HG03045 (cell line): ENCODE data around the gene TMEM182.

Experiments used
- ATAC-seq: cut with Tn5 transposase; IDR thresholded peaks from one replicate; pipeline ENCODE4 v1.9.1; 2021; ENCODE audit warnings: mild to moderate bottlenecking, moderate library complexity; ENCODE audit not compliant: unreplicated experiment

Gene TMEM182

GRCh38 chr2:102765061-102765460 lies 3.2 kb downstream of the TMEM182 start:
- ATAC-seq = no peak

- no peak for ATAC-seq
These were observed 6.4 kb downstream of the TMEM182 start for GRCh38 chr2:102768253-102768652.

GRCh38 chr2:102768892-102769291 lies 7.1 kb downstream of the TMEM182 start:
- ATAC-seq = no peak

- ATAC-seq = no peak
These were observed 8.7 kb downstream of the TMEM182 start for GRCh38 chr2:102770506-102770905.

GRCh38 chr2:102771114-102771513 lies 9.3 kb downstream of the TMEM182 start:
- ATAC-seq = no peak

GRCh38 chr2:102772659-102773058 lies 10.8 kb downstream of the TMEM182 start:
- ATAC-seq = no peak

GRCh38 chr2:102773149-102773705 lies 11.4 kb downstream of the TMEM182 start:
- no peak for ATAC-seq

GRCh38 chr2:102778260-102778659 lies 16.4 kb downstream of the TMEM182 start:
- ATAC-seq = no peak

- no peak for ATAC-seq
These were observed 18.6 kb downstream of the TMEM182 start for GRCh38 chr2:102780467-102780866.

GRCh38 chr2:102782187-102782586 lies 20.4 kb downstream of the TMEM182 start:
- no peak for ATAC-seq

- ATAC-seq = no peak
These were observed 21.1 kb downstream of the TMEM182 start for GRCh38 chr2:102782933-102783332.

GRCh38 chr2:102783506-102784183 lies 21.8 kb downstream of the TMEM182 start:
- ATAC-seq = no peak

- ATAC-seq = no peak
These were observed 23.1 kb downstream of the TMEM182 start for GRCh38 chr2:102784940-102785339.

GRCh38 chr2:102788216-102788884 lies 26.5 kb downstream of the TMEM182 start:
- ATAC-seq = no peak

GRCh38 chr2:102788885-102789260 lies 27.0 kb downstream of the TMEM182 start:
- ATAC-seq = no peak

GRCh38 chr2:102789349-102790090 lies 27.7 kb downstream of the TMEM182 start:
- no peak for ATAC-seq

- ATAC-seq = no peak
These were observed 28.2 kb downstream of the TMEM182 start for GRCh38 chr2:102790091-102790455.

GRCh38 chr2:102792568-102793208 lies 30.9 kb downstream of the TMEM182 start:
- no peak for ATAC-seq

- ATAC-seq = no peak
These were observed 33.8 kb downstream of the TMEM182 start for GRCh38 chr2:102795641-102796040.

GRCh38 chr2:102796337-102796736 lies 34.5 kb downstream of the TMEM182 start:
- no peak for ATAC-seq

GRCh38 chr2:102797486-102797885 lies 35.7 kb downstream of the TMEM182 start:
- ATAC-seq = no peak
